Islet of Langerhans (tissue), 1 donor: ENCODE data around the gene LDHAL6B.

Experiments used
- FAIRE-seq: peaks from one replicate; lab custom pipeline; 2011; peaks lifted over from hg19 to GRCh38; lab: Jason Lieb, UNC

Gene LDHAL6B

GRCh38 chr15:59252137-59252536 lies 45.5 kb downstream of the LDHAL6B start:
- no peak for FAIRE-seq

GRCh38 chr15:59255680-59256336 lies 49.2 kb downstream of the LDHAL6B start:
- no peak for FAIRE-seq

- FAIRE-seq: no peak
These were observed 49.8 kb downstream of the LDHAL6B start for GRCh38 chr15:59256482-59256881.

- FAIRE-seq: no peak
These were observed 50.5 kb downstream of the LDHAL6B start for GRCh38 chr15:59257140-59257539.
